Esophagus squamous epithelium (tissue), 5 donors: Measurements from ENCODE around the gene CHD6. TPM values are rescaled to one million over a fixed set of nuclear protein-coding genes. Genes with fewer than 3 reads are reported as not detected.

Experiments
- DNase-seq: peaks from one replicate; lab custom pipeline; 2025; lab: John Stamatoyannopoulos, UW
- H3K27ac ChIP-seq, 4 donors: fragments of 200-600 bp; sonication (generic); one replicate each; pipeline ENCODE4 v1.5.1; 2016 to 2019; ENCODE audit warnings: mild to moderate bottlenecking in 1 of 4
- H3K27me3 ChIP-seq, 4 donors: fragments of 200-600 bp; sonication (generic); 1 replicate in 3 of 4; 2 replicates in 1 of 4; pipeline versions ENCODE4 v1.5.1 to v1.6.0; 2017 to 2021; ENCODE audit warnings: antibody characterized with exemption in 1 of 4
- H3K36me3 ChIP-seq, 3 donors: fragments of 200-600 bp; sonication (generic); one replicate each; pipeline ENCODE4 v1.5.1; 2016 to 2019
- H3K4me1 ChIP-seq, 3 donors: fragments of 200-600 bp; sonication (generic); one replicate each; pipeline ENCODE4 v1.5.1; 2017 to 2019
- H3K4me3 ChIP-seq, 4 donors: fragments of 200-600 bp; sonication (generic); 1 replicate in 3 of 4; 2 replicates in 1 of 4; pipeline ENCODE4 v1.5.1; 2016 to 2019; ENCODE audit warnings: mild to moderate bottlenecking in 2 of 4, moderate library complexity in 1 of 4
- H3K9me3 ChIP-seq, 3 donors: fragments of 200-600 bp; sonication (generic); one replicate each; pipeline ENCODE4 v1.5.1; 2016 to 2019
- CTCF ChIP-seq, 6 experiments: fragments of 450-650 bp in 4 of 6; fragments of 200-600 bp in 2 of 6; sonication (generic) in 2 of 6; IDR thresholded peaks; one replicate each; pipeline ENCODE4 v1.5.1; 2016 to 2019; ENCODE audit warnings: antibody characterized with exemption in 6 of 6, mild to moderate bottlenecking in 4 of 6, moderate library complexity in 4 of 6
- POLR2A ChIP-seq, 4 donors: fragments of 450-650 bp; IDR thresholded peaks; one replicate each; pipeline ENCODE4 v1.6.1; 2017; ENCODE audit warnings: antibody characterized with exemption in 4 of 4, mild to moderate bottlenecking in 4 of 4, moderate library complexity in 3 of 4
- WGBS, 2 donors: methylation state at CpG; one replicate each; pipeline ENCODE4 v1.1.5; 2018; 5-methylcytosine and 5-hydroxymethylcytosine counted together
- intact Hi-C: fragments of 100-400 bp; cut with DNase I; formaldehyde crosslinking; loops from one replicate; pipeline ENCODE4 v1.15.0; 2022
- total RNA-seq, 4 donors: library from RNA; depleted of rRNA; stranded (reverse); fragments of >200 nt; gene quantifications; one replicate each; pipeline ENCODE4 v1.1.0, GENCODE V29; 2016
- donor health status: DM: yes; HTN: yes; CAD: no.

The CHD6 gene
- total RNA-seq, 4 donors from 2014 or later = 11.8 to 29.9 (median 17.6) TPM

DNA sequence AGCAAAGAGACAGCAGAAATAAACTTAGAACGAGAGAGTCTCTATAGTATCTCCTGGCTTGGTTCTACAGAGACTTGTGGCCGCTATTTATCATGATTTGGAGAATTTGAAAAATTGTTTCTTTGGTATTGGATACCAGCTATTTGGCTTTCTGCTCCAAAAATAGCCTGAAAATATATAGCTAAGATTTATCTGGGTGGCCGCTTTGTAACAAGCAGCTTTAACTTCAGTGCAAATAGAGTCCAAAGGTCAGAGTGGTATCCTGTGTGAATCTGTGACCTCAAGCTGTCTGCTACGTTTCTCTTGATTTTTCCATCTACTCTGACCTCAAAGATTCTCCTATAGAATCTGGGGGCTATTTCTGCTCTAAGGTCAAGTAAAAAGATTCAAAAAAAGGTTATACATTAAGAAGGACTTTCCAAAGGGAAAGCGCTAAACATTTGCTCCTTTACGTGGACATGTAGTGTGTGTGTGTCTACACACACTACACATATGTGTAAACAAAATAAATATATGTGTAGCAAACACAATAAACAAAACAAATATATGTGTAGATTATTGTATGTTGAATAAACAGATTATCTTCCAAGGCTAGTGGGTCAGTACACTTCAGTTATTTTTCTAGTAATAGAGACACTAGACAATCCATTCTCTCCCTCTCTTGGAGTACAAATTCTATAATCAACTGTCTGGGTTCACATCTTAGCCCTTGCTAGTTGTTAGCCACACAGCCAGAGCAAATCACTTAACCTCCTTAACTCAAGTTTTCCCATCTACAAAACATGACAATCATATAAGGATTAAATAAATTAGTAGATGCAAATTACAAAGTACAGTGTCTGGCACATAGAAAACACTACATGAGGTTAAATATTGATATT lies 40.8 kb downstream of the CHD6 start:
- Histone ChIP-seq H3K4me3 (no peak overlapping the region), H3K27me3 (no peaks in the 10 kb centered on the region), H3K4me1 (peaks cover 0 to 48% (median 4%) of the 10 kb centered on the region in 3 donors), H3K27ac (no peak overlapping the region), H3K9me3 (no peaks in the 10 kb centered on the region), H3K36me3 (no peaks in the 10 kb centered on the region)
- intact Hi-C loops = no loop called here
- 78 to 84% methylated on average over 6 of the region's 6 CpGs for WGBS, 2 donors
- no peak for DNase-seq
- TF ChIP-seq POLR2A (IDR thresholded peaks at IDR 0.05) (no peak), CTCF (IDR thresholded peaks at IDR 0.05) (no peak)

DNA sequence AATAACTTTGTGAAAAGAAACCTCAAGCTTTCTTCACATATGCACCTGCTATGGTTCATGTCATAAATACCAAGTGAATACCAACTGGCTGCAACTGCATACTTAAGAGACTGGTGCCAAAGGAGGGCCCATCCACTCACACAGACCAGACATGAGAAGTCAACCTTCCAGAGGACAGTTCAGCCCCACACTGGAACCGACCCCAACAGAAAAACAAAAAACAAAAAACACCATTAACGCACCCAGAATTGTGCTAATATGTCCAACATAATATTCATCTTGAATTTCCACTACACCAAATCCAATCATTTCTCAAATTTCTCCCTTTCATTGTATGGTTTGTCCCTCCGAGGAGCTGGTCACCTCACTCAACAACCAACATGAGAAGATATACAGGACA lies 42.8 kb downstream of the CHD6 start:
- H3K4me3 ChIP-seq = no peak overlapping the region
- peaks cover 0 to 65% (median 8%) of the 10 kb centered on the region in 3 donors for H3K4me1 ChIP-seq
- H3K27me3 ChIP-seq = no peaks in the 10 kb centered on the region
- intact Hi-C loops = no loop called here
- WGBS, 2 donors = 93 to 96% methylated on average over 3 of the region's 3 CpGs
- H3K9me3 ChIP-seq = no peaks in the 10 kb centered on the region
- no peak overlapping the region for H3K27ac ChIP-seq
- H3K36me3 ChIP-seq = no peaks in the 10 kb centered on the region
- no peak for DNase-seq
- no peak for TF ChIP-seq CTCF (IDR thresholded peaks at IDR 0.05)
- no peak for TF ChIP-seq POLR2A (IDR thresholded peaks at IDR 0.05)

- H3K27me3 ChIP-seq = no peaks in the 10 kb centered on the region
- no peak for TF ChIP-seq POLR2A (IDR thresholded peaks at IDR 0.05)
- TF ChIP-seq CTCF (IDR thresholded peaks at IDR 0.05) = no peak
- H3K27ac ChIP-seq = no peak overlapping the region
- H3K4me1 ChIP-seq = peaks cover 0 to 68% (median 8%) of the 10 kb centered on the region in 3 donors
- intact Hi-C loops = no loop called here
- H3K36me3 ChIP-seq = no peaks in the 10 kb centered on the region
- 93 to 94% methylated on average over 7 of the region's 7 CpGs for WGBS, 2 donors
- H3K9me3 ChIP-seq = no peaks in the 10 kb centered on the region
- H3K4me3 ChIP-seq = no peak overlapping the region
- DNase-seq = no peak
Observed at GRCh38 chr20:41574802-41575389, 43.3 kb downstream of the CHD6 start.

- intact Hi-C loops = no loop called here
- 57 to 61% methylated on average over 2 of the region's 2 CpGs for WGBS, 2 donors
- no peaks in the 10 kb centered on the region for H3K36me3 ChIP-seq
- no peak overlapping the region for H3K4me3 ChIP-seq
- peaks cover 0 to 63% (median 8%) of the 10 kb centered on the region in 3 donors for H3K4me1 ChIP-seq
- no peak overlapping the region for H3K27ac ChIP-seq
- TF ChIP-seq CTCF (IDR thresholded peaks at IDR 0.05) (no peak), POLR2A (IDR thresholded peaks at IDR 0.05) (no peak)
- H3K27me3 ChIP-seq = no peaks in the 10 kb centered on the region
- H3K9me3 ChIP-seq = no peaks in the 10 kb centered on the region
- no peak for DNase-seq
Observed at GRCh38 chr20:41573955-41574354, 44.2 kb downstream of the CHD6 start.

DNA sequence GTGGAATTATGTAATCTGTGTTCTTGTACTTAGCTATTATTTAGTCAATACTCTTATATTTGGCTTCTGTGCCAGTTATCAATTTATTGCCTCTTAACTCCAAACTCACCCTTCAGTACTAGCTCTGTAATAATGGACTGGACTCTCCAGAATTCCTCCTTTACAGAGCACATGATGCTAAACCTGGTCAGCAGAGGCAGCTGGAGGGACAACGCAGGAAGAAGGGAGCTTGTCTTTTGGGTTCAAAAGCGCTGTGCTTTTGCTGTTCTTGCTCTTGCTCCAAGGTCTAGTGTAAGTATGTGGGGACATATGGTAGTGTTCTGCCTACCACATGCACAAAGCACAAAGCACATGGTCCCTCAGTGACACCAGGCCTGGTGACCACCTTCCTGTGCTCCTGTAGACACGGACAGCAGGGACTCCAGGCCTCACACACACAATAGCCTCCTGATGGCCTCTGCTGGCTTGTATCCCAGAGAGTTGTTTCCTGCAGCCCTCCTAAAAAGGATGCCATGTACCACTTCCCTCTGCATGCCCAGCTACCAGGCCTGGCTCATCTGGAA lies 46.1 kb downstream of the CHD6 start:
- no peak for TF ChIP-seq CTCF (IDR thresholded peaks at IDR 0.05)
- TF ChIP-seq POLR2A (IDR thresholded peaks at IDR 0.05) = no peak
- Histone ChIP-seq H3K9me3 (no peaks in the 10 kb centered on the region), H3K36me3 (peaks cover 0 to 5% (median 0%) of the 10 kb centered on the region in 3 donors), H3K27me3 (no peaks in the 10 kb centered on the region), H3K4me1 (peaks cover 0 to 63% (median 8%) of the 10 kb centered on the region in 3 donors), H3K27ac (no peak overlapping the region), H3K4me3 (no peak overlapping the region)
- WGBS, 2 donors = 81 to 86% methylated on average over 1 to 3 of the region's 3 CpGs
- intact Hi-C loops = no loop called here
- DNase-seq = no peak
